GM12801 (cell line): ENCODE results near the gene AMOT.

Experiments used
- CTCF ChIP-seq: IDR thresholded peaks from one replicate; pipeline ENCODE4 v1.5.1; 2011; ENCODE audit warnings: control low read depth; ENCODE audit not compliant: insufficient read length; ENCODE audit errors: extremely low read depth

Gene AMOT

GRCh38 chrX:112734290-112734689 lies 106.3 kb downstream of the AMOT start:
- TF ChIP-seq CTCF: no peak

GRCh38 chrX:112731793-112732192 lies 108.8 kb downstream of the AMOT start:
- no peak for TF ChIP-seq CTCF
